Measurements from ENCODE around the gene PDYN. TPM values are rescaled to one million over a fixed set of nuclear protein-coding genes. Genes with fewer than 3 reads are reported as not detected.

Gene PDYN
- total RNA-seq, 4 donors from 2014 or later, result not detected

- no peaks in the 10 kb centered on the region for H3K36me3 ChIP-seq
- WGBS, 2 donors, result 68 to 78% methylated on average over 4 of the region's 4 CpGs
- TF ChIP-seq CTCF (IDR thresholded peaks at IDR 0.05) (no peak), POLR2A (IDR thresholded peaks at IDR 0.05) (no peak)
- no peaks in the 10 kb centered on the region for H3K27me3 ChIP-seq
- DNase-seq, result no peak
- no peak overlapping the region for H3K27ac ChIP-seq
- intact Hi-C loops (cut with DNase I), result no loop called here
- no peaks in the 10 kb centered on the region for H3K4me1 ChIP-seq
- H3K4me3 ChIP-seq (replicated peaks in 1 of 3), result no peak overlapping the region
- no peaks in the 10 kb centered on the region for H3K9me3 ChIP-seq
Observed at GRCh38 chr20:2002365-2002764, 8.5 kb upstream of the PDYN start.

- no peaks in the 10 kb centered on the region for H3K27me3 ChIP-seq
- no peaks in the 10 kb centered on the region for H3K36me3 ChIP-seq
- H3K27ac ChIP-seq, result no peak overlapping the region
- no peak overlapping the region for H3K4me3 ChIP-seq (replicated peaks in 1 of 3)
- no peak for DNase-seq
- no peaks in the 10 kb centered on the region for H3K9me3 ChIP-seq
- 87 to 89% methylated on average over 3 of the region's 3 CpGs for WGBS, 2 donors
- TF ChIP-seq CTCF (IDR thresholded peaks at IDR 0.05), result no peak
- no peak for TF ChIP-seq POLR2A (IDR thresholded peaks at IDR 0.05)
- H3K4me1 ChIP-seq, result no peaks in the 10 kb centered on the region
- intact Hi-C loops (cut with DNase I), result no loop called here
Observed at GRCh38 chr20:2001119-2001518, 7.3 kb upstream of the PDYN start.

- Histone ChIP-seq H3K36me3 (no peaks in the 10 kb centered on the region), H3K9me3 (no peaks in the 10 kb centered on the region), H3K4me1 (no peaks in the 10 kb centered on the region), H3K4me3 (replicated peaks in 1 of 3) (no peak overlapping the region), H3K27ac (no peak overlapping the region), H3K27me3 (no peaks in the 10 kb centered on the region)
- no peak for DNase-seq
- TF ChIP-seq POLR2A (IDR thresholded peaks at IDR 0.05) (no peak), CTCF (IDR thresholded peaks at IDR 0.05) (no peak)
- WGBS, 2 donors, result 66 to 71% methylated on average over 6 of the region's 6 CpGs
- intact Hi-C loops (cut with DNase I), result no loop called here
Observed at GRCh38 chr20:2000285-2000684, 6.4 kb upstream of the PDYN start.

- no peaks in the 10 kb centered on the region for H3K9me3 ChIP-seq
- H3K36me3 ChIP-seq, result no peaks in the 10 kb centered on the region
- H3K4me3 ChIP-seq (replicated peaks in 1 of 3), result no peak overlapping the region
- TF ChIP-seq CTCF (IDR thresholded peaks at IDR 0.05) (no peak), POLR2A (IDR thresholded peaks at IDR 0.05) (no peak)
- intact Hi-C loops (cut with DNase I), result no loop called here
- no peak for DNase-seq
- 38 to 46% methylated on average over 3 of the region's 3 CpGs for WGBS, 2 donors
- H3K4me1 ChIP-seq, result no peaks in the 10 kb centered on the region
- H3K27ac ChIP-seq, result no peak overlapping the region
- no peaks in the 10 kb centered on the region for H3K27me3 ChIP-seq
Observed at GRCh38 chr20:1998715-1999114, 4.9 kb upstream of the PDYN start.

GRCh38 chr20:1998193-1998520 lies 4.3 kb upstream of the PDYN start:
- Histone ChIP-seq H3K4me1 (no peaks in the 10 kb centered on the region), H3K36me3 (no peaks in the 10 kb centered on the region), H3K4me3 (replicated peaks in 1 of 3) (no peak overlapping the region), H3K9me3 (no peaks in the 10 kb centered on the region), H3K27ac (no peak overlapping the region), H3K27me3 (no peaks in the 10 kb centered on the region)
- TF ChIP-seq CTCF (IDR thresholded peaks at IDR 0.05) (no peak), POLR2A (IDR thresholded peaks at IDR 0.05) (no peak)
- WGBS, 2 donors, result 84% methylated on average over 4 of the region's 4 CpGs
- DNase-seq, result no peak
- intact Hi-C loops (cut with DNase I), result no loop called here
